Posterior vena cava (tissue), 2 donors: ENCODE measurements around the gene UROC1. TPM values are rescaled to one million over a fixed set of nuclear protein-coding genes. Genes with fewer than 3 reads are reported as not detected.

ENCODE experiments used
- DNase-seq: peaks from one replicate; pipeline ENCODE4 v3.0.0-alpha.2; 2020; ENCODE audit warnings: low spot score
- intact Hi-C, 2 donors: fragments of 100-400 bp; cut with DNase I; formaldehyde crosslinking; loops; one replicate each; pipeline versions ENCODE4 v1.14.1 to v1.14.2; 2022 to 2023
- total RNA-seq, 2 donors: library from RNA; stranded (reverse); fragmentation: NEBNext Ultra II Directional; extraction: Animal tissue kit (Norgen Biotek cat#: 25700); gene quantifications; one replicate each; pipeline ENCODE4 v1.2.1, GENCODE V29; 2021
- donor health status: DM: yes; HTN: yes; CAD: no.
- donor health status: DM: yes; HTN: yes; CAD: no.

The UROC1 gene
- total RNA-seq, 2 donors from 2014 or later = not detected

- intact Hi-C loops = no loop called here
- no peak for DNase-seq
These were observed 31.2 kb downstream of the UROC1 start for GRCh38 chr3:126486360-126486847.

GRCh38 chr3:126485956-126486355 is 31.6 kb downstream of the UROC1 start:
- intact Hi-C loops = no loop called here
- no peak for DNase-seq

GRCh38 chr3:126485176-126485897 is 32.2 kb downstream of the UROC1 start:
- DNase-seq = no peak
- intact Hi-C loops = no loop called here

GRCh38 chr3:126484662-126485061 is 32.9 kb downstream of the UROC1 start:
- DNase-seq = no peak
- intact Hi-C loops = no loop called here

GRCh38 chr3:126484148-126484547 is 33.4 kb downstream of the UROC1 start:
- no peak for DNase-seq
- intact Hi-C loops = no loop called here

GRCh38 chr3:126483321-126483761 is 34.2 kb downstream of the UROC1 start:
- DNase-seq = no peak

GRCh38 chr3:126482503-126483255 is 34.9 kb downstream of the UROC1 start:
- intact Hi-C loops = no loop called here
- peak; percentile 67 for DNase-seq

More at GRCh38 chr3:126483321-126483761, 34.2 kb downstream of the UROC1 start:
- intact Hi-C loops = no loop called here

- intact Hi-C loops = no loop called here
- DNase-seq = no peak
These were observed 35.6 kb downstream of the UROC1 start for GRCh38 chr3:126481808-126482502.

- no peak for DNase-seq
- intact Hi-C loops = no loop called here
These were observed 36.7 kb downstream of the UROC1 start for GRCh38 chr3:126480861-126481260.

- intact Hi-C loops = no loop called here
- no peak for DNase-seq
These were observed 37.4 kb downstream of the UROC1 start for GRCh38 chr3:126480206-126480605.

GRCh38 chr3:126479642-126480041 is 37.9 kb downstream of the UROC1 start:
- peak; percentile 43 for DNase-seq
- intact Hi-C loops = no loop called here

- intact Hi-C loops = no loop called here
- peak; percentile 45 for DNase-seq
These were observed 38.8 kb downstream of the UROC1 start for GRCh38 chr3:126478581-126479310.

- DNase-seq = no peak
- intact Hi-C loops = no loop called here
These were observed 40.6 kb downstream of the UROC1 start for GRCh38 chr3:126477061-126477380.

GRCh38 chr3:126476166-126477060 is 41.2 kb downstream of the UROC1 start:
- intact Hi-C loops = no loop called here
- DNase-seq = peak; percentile 91

GRCh38 chr3:126475413-126476114 is 42.0 kb downstream of the UROC1 start, which contains the start of gene ZXDC:
TSS of gene ZXDC (minus strand) at chr3:126475891. CDS start at chr3:126475865, 26 bp downstream.
- intact Hi-C loops = no loop called here
- DNase-seq = peak; percentile 99

GRCh38 chr3:126474498-126475412 is 42.8 kb downstream of the UROC1 start:
- intact Hi-C loops = no loop called here
- peak; percentile 86 for DNase-seq
